ENCODE data around the gene SIAH3. TPM values are rescaled to one million over a fixed set of nuclear protein-coding genes. Genes with fewer than 3 reads are reported as not detected.
"Not testable (repeated sequence)": the region's sequence is repeated elsewhere in the genome, so short reads cannot be mapped to it uniquely, and the experiment has no call there.

The SIAH3 gene
- total RNA-seq, 1 donor from 2014 or later: not detected

DNA sequence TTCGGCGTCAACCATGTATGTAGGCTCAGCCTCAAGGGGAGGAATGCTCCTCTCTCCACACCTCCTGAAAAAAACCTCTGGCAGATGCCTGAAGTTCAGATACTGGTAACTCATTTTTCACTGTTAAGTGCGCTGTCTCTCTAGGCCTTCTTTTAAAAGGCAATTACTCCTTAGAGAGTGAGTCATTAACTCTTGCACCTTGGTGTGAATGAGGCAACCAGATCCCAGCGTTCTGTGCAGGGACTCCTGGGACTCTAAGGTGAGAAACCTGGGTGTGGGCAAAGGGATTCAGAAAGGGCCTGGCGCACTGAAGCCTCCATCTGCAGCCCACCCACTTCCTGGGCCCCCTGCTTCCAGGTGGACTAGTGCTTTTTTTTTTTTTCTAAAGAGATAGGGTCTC is 71.7 kb downstream of the SIAH3 start:
- DNase-seq: no peak

GRCh38 chr13:45778882-45779281 is 72.7 kb downstream of the SIAH3 start:
- DNase-seq: no peak

GRCh38 chr13:45776748-45777147 is 74.8 kb downstream of the SIAH3 start:
- no peak for DNase-seq

DNA sequence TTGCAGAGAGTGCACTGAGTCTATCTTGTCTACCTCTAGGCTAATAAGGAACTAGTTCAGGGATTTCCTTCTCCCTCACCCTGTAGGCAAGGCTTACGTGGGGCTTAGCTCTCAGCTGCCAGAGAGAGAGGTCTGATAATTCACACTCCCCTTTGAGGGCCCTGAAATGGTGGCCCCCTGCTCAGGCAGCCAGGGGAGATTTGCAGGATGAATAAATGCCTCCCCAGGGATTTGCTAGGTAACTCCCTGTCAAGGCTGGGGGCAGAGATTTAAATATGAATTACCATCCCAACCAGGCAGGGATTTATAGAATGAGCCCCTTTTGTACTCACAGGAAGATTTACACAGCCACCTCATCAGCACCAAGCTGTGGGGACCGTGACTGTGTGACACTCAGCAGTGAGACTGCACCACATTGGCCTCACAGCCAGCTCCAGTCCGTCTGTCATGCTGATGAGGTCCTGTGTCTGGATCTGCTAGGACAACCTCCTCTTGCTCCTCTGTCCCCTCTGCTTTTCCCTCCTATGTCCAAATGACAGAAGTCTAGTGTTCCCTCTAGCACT is 76.1 kb downstream of the SIAH3 start:
- no peak for DNase-seq

- DNase-seq: no peak
Observed at GRCh38 chr13:45773944-45774343, 77.6 kb downstream of the SIAH3 start.

GRCh38 chr13:45773236-45773635 is 78.3 kb downstream of the SIAH3 start:
- DNase-seq: no peak

DNA sequence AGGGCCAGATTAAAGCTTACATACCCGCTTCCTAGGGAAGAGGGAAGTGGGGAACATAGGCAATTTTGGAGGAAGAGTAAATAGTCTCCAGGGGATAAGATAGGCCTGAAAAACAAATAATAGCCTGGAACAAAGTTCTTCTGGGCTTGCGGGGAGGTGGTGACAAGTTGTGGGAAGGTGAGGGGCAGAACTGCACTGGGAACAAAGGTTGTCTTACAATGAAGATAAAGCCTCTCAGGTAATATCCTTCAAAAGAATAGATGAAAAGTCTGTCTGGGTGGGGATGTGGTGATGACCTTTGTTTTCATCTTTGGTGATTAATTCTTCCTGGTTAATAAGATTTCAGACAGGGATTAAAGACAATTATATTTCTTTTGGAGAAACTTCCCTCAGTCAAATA is 80.7 kb downstream of the SIAH3 start:
- no peak for DNase-seq

GRCh38 chr13:45768656-45769479 is 82.7 kb downstream of the SIAH3 start:
- DNase-seq: peak; percentile 4

DNA sequence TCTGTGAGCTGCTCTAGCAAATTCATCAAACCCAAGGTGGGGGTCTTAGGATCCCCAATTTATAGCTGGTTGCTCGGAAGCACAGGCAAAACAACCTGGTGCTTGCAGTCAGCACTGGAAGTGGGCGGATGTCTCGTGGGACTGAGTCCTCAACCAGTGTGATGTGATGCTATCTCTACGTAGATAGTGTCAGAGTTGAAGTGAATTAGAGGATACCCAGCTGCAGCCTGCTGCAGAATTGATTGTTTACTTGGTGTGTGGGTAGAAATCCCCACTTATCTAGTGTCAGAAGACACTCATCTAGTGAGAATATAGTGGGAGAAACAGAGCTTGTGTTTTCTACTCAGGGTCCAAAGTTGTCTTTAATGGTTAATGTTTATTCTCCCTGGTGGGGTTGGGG is 86.1 kb downstream of the SIAH3 start:
- DNase-seq: no peak

DNA sequence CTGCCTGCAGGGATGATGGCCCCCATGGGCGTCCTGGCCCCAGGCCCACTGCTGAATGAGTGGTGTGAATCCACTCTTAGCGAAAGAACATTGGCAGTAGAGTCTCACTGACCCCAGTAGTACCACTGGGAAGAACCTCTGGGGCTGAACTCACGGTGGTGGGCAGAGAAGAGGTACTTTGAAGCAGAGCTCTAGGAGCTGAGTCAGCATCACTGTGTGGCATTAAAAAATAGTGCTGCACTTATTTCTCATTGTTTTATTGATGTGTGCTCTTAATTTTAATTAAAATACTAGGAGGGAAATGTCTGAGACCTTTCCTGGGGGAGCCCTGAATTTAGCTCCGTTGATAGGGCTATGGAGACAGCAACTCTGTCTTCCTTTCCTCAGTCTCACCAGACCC is 88.1 kb downstream of the SIAH3 start:
- DNase-seq: no peak

GRCh38 chr13:45757589-45757988 is 94.0 kb downstream of the SIAH3 start:
- not testable (repeated sequence) for DNase-seq

DNA sequence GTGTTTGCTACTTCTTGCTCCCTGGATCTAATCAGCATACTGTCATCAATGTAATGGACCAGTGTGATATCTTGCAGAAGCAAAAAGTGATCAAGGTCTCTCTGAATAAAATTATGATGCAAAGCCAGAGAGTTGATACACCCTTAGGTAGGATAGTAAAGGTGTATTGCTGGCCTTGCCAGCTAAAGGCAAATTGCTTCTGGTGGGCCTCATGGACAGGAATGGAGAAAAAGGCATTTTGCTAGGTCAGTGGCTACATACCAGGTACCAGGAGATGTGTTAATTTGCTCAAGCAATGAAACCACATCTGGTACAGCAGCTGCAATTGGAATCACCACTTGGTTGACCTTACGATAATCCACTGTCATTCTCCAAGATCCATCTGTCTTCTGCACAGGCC is 95.1 kb downstream of the SIAH3 start:
- not testable (repeated sequence) for DNase-seq

GRCh38 chr13:45752510-45752909 is 99.0 kb downstream of the SIAH3 start:
- no peak for DNase-seq

- no peak for DNase-seq
Observed at GRCh38 chr13:45751885-45752284, 99.7 kb downstream of the SIAH3 start.

DNA sequence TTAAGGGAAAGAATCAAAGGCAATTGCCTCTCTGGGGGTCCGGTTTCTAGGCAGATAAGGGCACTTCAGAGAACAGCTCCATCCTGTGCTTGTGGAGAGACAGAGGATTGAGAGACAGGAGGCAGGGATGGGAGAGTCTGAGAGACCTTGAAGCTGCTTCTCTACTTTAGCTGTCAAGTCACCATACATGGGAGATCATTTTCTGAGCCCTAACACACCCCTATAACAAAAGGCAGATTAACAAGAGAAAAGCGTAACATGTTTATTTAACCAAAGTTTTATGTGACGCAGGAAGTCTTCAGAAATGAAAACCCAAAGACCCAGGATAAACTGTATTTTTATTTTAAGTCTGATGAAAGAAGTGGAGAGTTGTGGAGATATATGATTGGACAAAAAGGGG is 101.0 kb downstream of the SIAH3 start:
- no peak for DNase-seq

DNA sequence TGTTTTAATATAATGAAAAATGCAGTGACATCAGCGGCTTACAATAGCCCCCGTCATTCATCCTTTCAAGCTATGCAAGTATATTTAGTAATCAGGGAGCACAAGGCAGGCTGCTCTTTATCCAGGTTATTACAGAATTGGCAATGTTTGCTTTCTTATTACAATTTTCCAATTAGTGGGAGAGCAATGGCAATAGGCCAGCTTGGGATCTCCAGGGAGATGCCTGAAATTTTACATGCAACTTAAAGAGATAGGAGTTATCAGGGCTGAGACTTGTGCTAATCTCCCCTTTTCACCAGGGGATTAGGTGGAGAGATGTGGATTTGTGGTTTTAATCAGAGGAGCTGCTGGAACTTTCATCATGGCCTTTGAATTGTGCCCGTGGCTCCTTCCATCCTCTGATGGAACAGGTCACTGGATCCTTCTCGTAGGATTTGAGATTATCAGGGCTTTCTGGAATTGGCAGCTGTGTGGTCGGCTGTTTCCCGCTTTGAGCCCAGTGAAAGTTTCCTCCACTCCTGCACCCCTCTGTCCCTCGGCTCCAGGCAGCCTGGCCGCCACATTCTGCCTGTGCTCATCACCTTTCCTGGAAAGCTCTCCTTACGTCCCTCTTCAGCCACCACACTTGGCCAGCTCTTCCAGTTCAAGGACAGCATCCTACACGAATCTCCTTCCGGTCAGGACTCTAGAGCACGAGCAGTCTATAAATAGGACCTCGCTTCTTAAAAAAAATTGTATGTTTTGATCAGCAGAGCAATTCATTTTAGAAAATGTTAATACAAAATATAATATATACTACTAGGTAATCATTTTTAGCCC is 102.4 kb downstream of the SIAH3 start:
- no peak for DNase-seq

DNA sequence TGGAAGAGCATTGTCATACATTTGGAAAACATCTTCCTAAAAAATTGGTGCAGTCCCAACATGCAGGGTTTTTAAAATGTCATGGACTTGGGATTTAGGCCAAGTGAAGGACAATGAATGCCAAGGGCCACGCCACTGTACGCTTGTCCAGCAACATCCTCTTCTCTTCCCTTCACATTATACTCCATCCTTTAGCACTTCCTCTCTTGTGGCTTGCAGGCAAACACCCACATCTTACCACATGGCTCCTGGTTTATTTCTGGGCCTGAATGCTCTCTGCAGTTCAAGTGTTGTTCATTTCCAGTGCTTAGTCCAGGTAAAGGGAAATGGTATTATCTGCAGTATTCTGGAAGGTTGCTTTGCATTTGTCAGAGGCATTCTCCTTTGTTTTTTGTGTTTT is 104.5 kb downstream of the SIAH3 start:
- no peak for DNase-seq

DNA sequence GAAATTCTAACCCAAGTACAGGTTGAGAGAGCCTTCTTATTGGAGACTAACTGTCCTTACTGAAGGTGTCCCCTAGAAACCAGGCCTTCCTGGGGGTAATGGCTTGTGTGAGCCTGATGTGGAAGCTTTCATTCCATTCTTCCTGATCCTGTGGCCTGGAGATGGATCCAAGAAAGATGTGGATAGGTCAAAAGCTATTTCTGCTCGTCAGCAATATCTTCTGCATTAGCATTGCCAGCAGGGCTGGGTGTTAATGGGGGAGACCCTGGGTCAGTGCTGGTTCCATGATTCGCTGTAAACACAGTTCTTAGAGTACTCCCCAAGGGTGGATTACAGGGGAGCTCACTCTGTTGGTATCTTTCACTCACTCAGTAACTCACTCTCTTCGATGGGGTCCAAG is 106.6 kb downstream of the SIAH3 start:
- DNase-seq: no peak

DNA sequence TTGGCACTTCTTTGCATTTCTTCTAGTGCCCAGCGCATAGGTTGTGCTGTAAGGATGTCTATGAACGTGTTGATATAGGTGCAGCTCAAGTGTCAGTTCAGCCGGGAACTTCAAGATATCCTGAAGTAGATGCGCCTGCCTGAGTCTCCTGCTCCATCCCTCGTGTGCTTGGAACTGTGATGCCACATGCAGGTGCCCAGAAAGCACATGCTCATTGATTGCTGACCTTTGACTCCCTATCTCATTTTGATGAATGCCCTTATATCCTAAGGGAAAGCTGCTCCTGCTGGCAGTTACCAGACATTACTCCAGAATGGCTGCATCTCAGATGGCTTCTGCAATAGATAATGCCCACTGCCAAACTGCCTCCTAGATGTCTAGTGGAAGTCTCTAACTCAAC is 108.6 kb downstream of the SIAH3 start:
- no peak for DNase-seq

- DNase-seq: no peak
Observed at GRCh38 chr13:45737571-45738017, 114.0 kb downstream of the SIAH3 start.

DNA sequence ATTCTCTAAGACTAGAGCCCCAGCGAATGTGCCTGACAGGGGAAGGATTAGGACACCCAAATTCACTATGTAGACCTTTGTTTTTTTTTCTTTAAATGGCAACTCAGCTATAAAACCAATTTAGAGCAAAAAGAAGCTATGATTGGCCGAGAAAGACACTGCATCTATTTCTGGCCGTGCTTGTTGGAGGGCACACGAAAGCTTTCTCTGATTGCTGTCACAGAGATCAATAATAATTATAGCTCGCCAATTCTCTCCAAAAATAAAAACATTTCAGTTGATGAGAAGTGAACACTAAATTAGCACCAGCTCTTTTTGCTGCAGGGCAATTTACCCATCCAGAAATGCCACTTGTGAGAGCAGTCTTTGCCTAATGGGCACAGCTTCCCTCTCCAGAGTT is 118.2 kb downstream of the SIAH3 start:
- DNase-seq: no peak

DNA sequence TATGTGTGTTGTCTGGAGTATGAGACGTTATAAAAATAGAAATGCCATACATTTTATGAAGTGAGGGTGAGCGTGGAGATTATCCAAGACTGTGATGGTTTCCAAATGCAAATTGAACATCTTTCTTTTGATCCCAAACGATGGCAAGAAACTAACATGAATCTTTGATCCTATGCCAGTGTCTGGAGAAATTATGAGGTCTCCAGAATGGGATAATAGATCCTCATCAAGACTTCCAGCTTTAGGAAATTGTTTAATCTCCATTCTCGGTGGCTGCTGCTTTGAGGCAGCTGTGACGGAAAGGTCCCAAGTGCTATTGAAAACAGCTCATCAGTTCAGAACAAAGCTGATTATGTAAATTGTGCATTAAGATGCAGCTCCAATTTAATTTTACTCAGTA is 118.6 kb downstream of the SIAH3 start:
- no peak for DNase-seq

- DNase-seq: no peak
Observed at GRCh38 chr13:45731455-45731854, 120.1 kb downstream of the SIAH3 start.

GRCh38 chr13:45728759-45729158 is 122.8 kb downstream of the SIAH3 start:
- DNase-seq: peak; percentile 28
